OCI-LY3 (cell line): ENCODE results near the gene ZSWIM5.

Experiments
- EZH2phosphoT487 ChIP-seq: fragments of 200-600 bp; shearing (Covaris generic); IDR thresholded peaks from 2 replicates; pipeline ENCODE4 v1.6.1; 2018; ENCODE audit warnings: antibody characterized with exemption, mixed run types, low read depth
- TF ChIP-seq, protein P1 (sequence below): fragments of 200-600, 300-600 bp; sonication (generic); IDR thresholded peaks from 2 replicates; pipeline ENCODE4 v1.5.1; 2014; ENCODE audit warnings: antibody characterized with exemption, low read length, low read depth

DNA sequence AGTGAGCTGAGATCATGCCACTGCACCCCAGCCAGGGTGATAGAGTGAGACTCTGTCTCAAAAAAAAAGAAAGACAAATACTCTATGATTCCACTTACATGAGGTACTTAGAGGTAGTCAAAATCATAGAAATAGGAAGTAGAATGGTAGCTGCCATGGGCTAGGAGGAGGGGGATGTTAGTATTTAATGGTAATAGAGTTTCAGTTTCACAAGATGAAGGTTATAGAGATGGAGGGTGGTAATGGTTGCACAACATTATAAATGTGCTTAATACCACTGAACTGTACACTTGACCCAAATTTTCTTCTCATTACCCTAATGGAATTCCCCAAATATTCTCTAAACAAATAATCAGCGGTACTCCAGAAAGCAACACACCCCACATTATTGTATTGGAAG is 232.8 kb downstream of the ZSWIM5 start:
- TF ChIP-seq, protein P1, sequence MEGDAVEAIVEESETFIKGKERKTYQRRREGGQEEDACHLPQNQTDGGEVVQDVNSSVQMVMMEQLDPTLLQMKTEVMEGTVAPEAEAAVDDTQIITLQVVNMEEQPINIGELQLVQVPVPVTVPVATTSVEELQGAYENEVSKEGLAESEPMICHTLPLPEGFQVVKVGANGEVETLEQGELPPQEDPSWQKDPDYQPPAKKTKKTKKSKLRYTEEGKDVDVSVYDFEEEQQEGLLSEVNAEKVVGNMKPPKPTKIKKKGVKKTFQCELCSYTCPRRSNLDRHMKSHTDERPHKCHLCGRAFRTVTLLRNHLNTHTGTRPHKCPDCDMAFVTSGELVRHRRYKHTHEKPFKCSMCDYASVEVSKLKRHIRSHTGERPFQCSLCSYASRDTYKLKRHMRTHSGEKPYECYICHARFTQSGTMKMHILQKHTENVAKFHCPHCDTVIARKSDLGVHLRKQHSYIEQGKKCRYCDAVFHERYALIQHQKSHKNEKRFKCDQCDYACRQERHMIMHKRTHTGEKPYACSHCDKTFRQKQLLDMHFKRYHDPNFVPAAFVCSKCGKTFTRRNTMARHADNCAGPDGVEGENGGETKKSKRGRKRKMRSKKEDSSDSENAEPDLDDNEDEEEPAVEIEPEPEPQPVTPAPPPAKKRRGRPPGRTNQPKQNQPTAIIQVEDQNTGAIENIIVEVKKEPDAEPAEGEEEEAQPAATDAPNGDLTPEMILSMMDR: no peak
- TF ChIP-seq EZH2phosphoT487: no peak
